ENCODE results near the gene ATXN3L. TPM values are rescaled to one million over a fixed set of nuclear protein-coding genes. Genes with fewer than 3 reads are reported as not detected.

The ATXN3L gene
- total RNA-seq, 4 donors from 2014 or later, result not detected

- H3K4me3 ChIP-seq, result no peak overlapping the region
- H3K27me3 ChIP-seq, result no peaks in the 10 kb centered on the region
- no peak overlapping the region for H3K27ac ChIP-seq (replicated peaks in 1 of 4)
- no peaks in the 10 kb centered on the region for H3K9me3 ChIP-seq
- TF ChIP-seq CTCF (IDR thresholded peaks at IDR 0.05) (no peak), EP300 (IDR thresholded peaks at IDR 0.05) (no peak), POLR2AphosphoS5 (IDR thresholded peaks at IDR 0.05) (no peak), POLR2A (IDR thresholded peaks at IDR 0.05; ENCODE audit: low read depth) (no peak)
- intact Hi-C loops (cut with DNase I), result no loop called here
- no peaks in the 10 kb centered on the region for H3K36me3 ChIP-seq
- 84% methylated on average over 2 of the region's 2 CpGs for WGBS
- DNase-seq (ENCODE audit: extremely low spot score), result no peak
- no peaks in the 10 kb centered on the region for H3K4me1 ChIP-seq
Observed at GRCh38 chrX:13345438-13345837, 25.6 kb upstream of the ATXN3L start.

GRCh38 chrX:13345037-13345436 lies 25.2 kb upstream of the ATXN3L start:
- TF ChIP-seq CTCF (IDR thresholded peaks at IDR 0.05) (no peak), POLR2A (IDR thresholded peaks at IDR 0.05; ENCODE audit: low read depth) (no peak), EP300 (IDR thresholded peaks at IDR 0.05) (no peak), POLR2AphosphoS5 (IDR thresholded peaks at IDR 0.05) (no peak)

GRCh38 chrX:13341491-13342101 lies 21.7 kb upstream of the ATXN3L start:
- no peaks in the 10 kb centered on the region for H3K4me1 ChIP-seq
- DNase-seq (ENCODE audit: extremely low spot score), result no peak
- no peaks in the 10 kb centered on the region for H3K36me3 ChIP-seq
- TF ChIP-seq CTCF (IDR thresholded peaks at IDR 0.05) (no peak), EP300 (IDR thresholded peaks at IDR 0.05) (no peak), POLR2A (IDR thresholded peaks at IDR 0.05; ENCODE audit: low read depth) (no peak), POLR2AphosphoS5 (IDR thresholded peaks at IDR 0.05) (no peak)
- H3K4me3 ChIP-seq, result no peak overlapping the region
- intact Hi-C loops (cut with DNase I), result no loop called here
- H3K9me3 ChIP-seq, result no peaks in the 10 kb centered on the region
- WGBS, result 82% methylated on average over 3 of the region's 3 CpGs
- no peak overlapping the region for H3K27ac ChIP-seq (replicated peaks in 1 of 4)
- H3K27me3 ChIP-seq, result no peaks in the 10 kb centered on the region

More at GRCh38 chrX:13345037-13345436, 25.2 kb upstream of the ATXN3L start:
- H3K4me3 ChIP-seq, result no peak overlapping the region
- no peaks in the 10 kb centered on the region for H3K4me1 ChIP-seq
- DNase-seq (ENCODE audit: extremely low spot score), result no peak
- intact Hi-C loops (cut with DNase I), result no loop called here
- no peaks in the 10 kb centered on the region for H3K36me3 ChIP-seq
- no peak overlapping the region for H3K27ac ChIP-seq (replicated peaks in 1 of 4)
- 91% methylated on average over 4 of the region's 4 CpGs for WGBS
- H3K27me3 ChIP-seq, result no peaks in the 10 kb centered on the region
- H3K9me3 ChIP-seq, result no peaks in the 10 kb centered on the region

GRCh38 chrX:13340182-13340791 lies 20.4 kb upstream of the ATXN3L start:
- H3K27ac ChIP-seq (replicated peaks in 1 of 4), result no peak overlapping the region
- intact Hi-C loops (cut with DNase I), result no loop called here
- no peaks in the 10 kb centered on the region for H3K4me1 ChIP-seq
- WGBS, result 80% methylated on average over 10 of the region's 10 CpGs
- H3K27me3 ChIP-seq, result no peaks in the 10 kb centered on the region
- no peaks in the 10 kb centered on the region for H3K36me3 ChIP-seq
- no peaks in the 10 kb centered on the region for H3K9me3 ChIP-seq
- no peak for DNase-seq (ENCODE audit: extremely low spot score)
- H3K4me3 ChIP-seq, result no peak overlapping the region
- TF ChIP-seq EP300 (IDR thresholded peaks at IDR 0.05) (no peak), POLR2AphosphoS5 (IDR thresholded peaks at IDR 0.05) (no peak), CTCF (IDR thresholded peaks at IDR 0.05) (no peak), POLR2A (IDR thresholded peaks at IDR 0.05; ENCODE audit: low read depth) (no peak)
